Measurements from ENCODE around the gene PNPLA7.

DNA sequence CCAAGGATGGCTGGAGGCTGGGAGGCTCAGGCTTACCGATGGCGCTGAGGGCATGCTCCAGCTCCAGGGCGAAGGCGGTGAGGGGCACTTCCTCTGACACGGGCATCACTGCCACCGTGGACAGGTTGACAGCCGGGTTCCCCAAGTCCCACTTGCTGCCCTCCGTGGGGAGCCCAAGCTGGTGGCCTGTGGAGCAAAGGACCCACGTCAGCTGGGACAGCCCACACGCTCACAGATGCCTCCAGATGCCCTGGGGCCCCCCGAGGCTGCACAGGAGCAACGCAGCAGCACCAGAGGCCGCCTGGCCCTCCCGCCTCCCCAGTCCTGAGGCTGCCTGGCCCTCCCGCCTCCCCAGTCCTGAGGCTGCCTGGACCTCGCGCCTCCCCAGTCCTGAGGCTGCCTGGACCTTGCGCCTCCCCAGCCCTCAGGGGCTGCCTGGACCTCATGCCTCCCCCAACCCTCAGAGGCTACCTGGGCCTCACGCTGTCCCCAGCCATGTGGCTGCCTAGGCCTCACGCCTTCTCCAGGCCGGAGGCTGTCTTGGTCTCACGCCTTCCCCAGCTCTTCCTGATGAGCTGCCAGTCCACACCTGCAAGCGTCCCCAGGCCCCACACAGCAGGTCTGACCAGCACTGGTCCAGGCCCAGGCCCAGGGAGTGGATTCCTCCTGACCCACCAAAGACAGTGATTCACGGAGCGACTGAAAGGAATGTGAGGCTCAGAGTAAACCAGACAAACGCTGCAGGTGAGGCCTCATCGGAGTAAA is 65.5 kb downstream of the PNPLA7 start:
- TF ChIP-seq, protein P1, sequence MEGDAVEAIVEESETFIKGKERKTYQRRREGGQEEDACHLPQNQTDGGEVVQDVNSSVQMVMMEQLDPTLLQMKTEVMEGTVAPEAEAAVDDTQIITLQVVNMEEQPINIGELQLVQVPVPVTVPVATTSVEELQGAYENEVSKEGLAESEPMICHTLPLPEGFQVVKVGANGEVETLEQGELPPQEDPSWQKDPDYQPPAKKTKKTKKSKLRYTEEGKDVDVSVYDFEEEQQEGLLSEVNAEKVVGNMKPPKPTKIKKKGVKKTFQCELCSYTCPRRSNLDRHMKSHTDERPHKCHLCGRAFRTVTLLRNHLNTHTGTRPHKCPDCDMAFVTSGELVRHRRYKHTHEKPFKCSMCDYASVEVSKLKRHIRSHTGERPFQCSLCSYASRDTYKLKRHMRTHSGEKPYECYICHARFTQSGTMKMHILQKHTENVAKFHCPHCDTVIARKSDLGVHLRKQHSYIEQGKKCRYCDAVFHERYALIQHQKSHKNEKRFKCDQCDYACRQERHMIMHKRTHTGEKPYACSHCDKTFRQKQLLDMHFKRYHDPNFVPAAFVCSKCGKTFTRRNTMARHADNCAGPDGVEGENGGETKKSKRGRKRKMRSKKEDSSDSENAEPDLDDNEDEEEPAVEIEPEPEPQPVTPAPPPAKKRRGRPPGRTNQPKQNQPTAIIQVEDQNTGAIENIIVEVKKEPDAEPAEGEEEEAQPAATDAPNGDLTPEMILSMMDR (conservative IDR thresholded peaks at IDR 0.05; ENCODE audit: low read depth, low read length), result no peak
- no peak for TF ChIP-seq SMC3 (IDR thresholded peaks at IDR 0.05; ENCODE audit: low read depth, low read length)
- TF ChIP-seq BHLHE40 (IDR thresholded peaks at IDR 0.05; ENCODE audit: low read depth, low read length), result no peak
- TF ChIP-seq CHD1 (IDR thresholded peaks at IDR 0.05; ENCODE audit: low read depth, low read length), result no peak
- TF ChIP-seq, protein P2, sequence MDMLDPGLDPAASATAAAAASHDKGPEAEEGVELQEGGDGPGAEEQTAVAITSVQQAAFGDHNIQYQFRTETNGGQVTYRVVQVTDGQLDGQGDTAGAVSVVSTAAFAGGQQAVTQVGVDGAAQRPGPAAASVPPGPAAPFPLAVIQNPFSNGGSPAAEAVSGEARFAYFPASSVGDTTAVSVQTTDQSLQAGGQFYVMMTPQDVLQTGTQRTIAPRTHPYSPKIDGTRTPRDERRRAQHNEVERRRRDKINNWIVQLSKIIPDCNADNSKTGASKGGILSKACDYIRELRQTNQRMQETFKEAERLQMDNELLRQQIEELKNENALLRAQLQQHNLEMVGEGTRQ (IDR thresholded peaks at IDR 0.05; ENCODE audit: low read depth, low read length), result no peak
- no peak for TF ChIP-seq CEBPB (IDR thresholded peaks at IDR 0.05; ENCODE audit: low read depth, low read length)
- TF ChIP-seq POLR2A (IDR thresholded peaks at IDR 0.05; ENCODE audit: low read depth, low read length), result no peak
- no peak for TF ChIP-seq MXI1 (IDR thresholded peaks at IDR 0.05; ENCODE audit: borderline replicate concordance, low read depth, low read length)
- no peak for TF ChIP-seq FOS (IDR thresholded peaks at IDR 0.05; ENCODE audit: low read depth, low read length)

All from IMR-90 (cell line).